PC-3 (cell line): ENCODE data around the gene CNNM1.

ENCODE experiments used
- CTCF ChIP-seq: fragments of 300-600 bp; sonication (generic); conservative IDR thresholded peaks from 2 replicates; pipeline ENCODE4 v1.5.1; 2017; ENCODE audit warnings: antibody characterized with exemption, low read depth, mild to moderate bottlenecking, low read length
- EZH2phosphoT487 ChIP-seq: fragments of 300-600 bp; sonication (generic); IDR thresholded peaks from 2 replicates; pipeline ENCODE4 v1.6.1; 2018; ENCODE audit warnings: mild to moderate bottlenecking, antibody characterized with exemption, low read length, borderline replicate concordance

DNA sequence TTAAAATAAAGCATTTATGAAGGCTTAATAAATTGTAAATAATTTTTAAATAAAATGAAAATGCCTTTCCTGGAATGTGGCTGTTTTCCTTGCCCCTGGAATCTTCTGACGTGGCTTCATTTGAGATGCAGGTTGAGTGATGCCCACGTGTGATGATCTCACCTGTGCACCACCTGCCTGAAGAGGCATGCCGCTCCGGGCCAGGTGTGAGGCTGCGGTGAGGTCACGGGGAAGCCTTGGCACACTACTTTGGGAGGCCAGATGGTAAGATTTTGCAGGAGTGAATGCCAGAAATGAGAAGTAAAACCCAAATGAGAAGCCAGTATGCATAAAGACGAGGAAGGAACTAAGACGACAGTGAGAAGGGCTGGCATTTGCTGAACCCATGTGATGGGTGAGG is 65.1 kb downstream of the CNNM1 start:
- TF ChIP-seq EZH2phosphoT487 (no peak), CTCF (no peak)
